Putamen (tissue), 1 donor: Measurements from ENCODE around the gene TANC1.

Source experiments
- DNase-seq: peaks from one replicate; pipeline ENCODE4 v3.0.0-alpha.2; 2016; ENCODE audit warnings: low spot score

Gene TANC1

GRCh38 chr2:159267921-159268320 lies 299.5 kb downstream of the TANC1 start:
- no peak for DNase-seq

- DNase-seq = no peak
Measured at GRCh38 chr2:159270744-159271379, 302.4 kb downstream of the TANC1 start.

- DNase-seq = no peak
Measured at GRCh38 chr2:159272156-159272555, 303.7 kb downstream of the TANC1 start.

- DNase-seq = no peak
Measured at GRCh38 chr2:159275111-159275510, 306.7 kb downstream of the TANC1 start.

- DNase-seq = no peak
Measured at GRCh38 chr2:159279700-159280099, 311.3 kb downstream of the TANC1 start.

- no peak for DNase-seq
Measured at GRCh38 chr2:159281002-159281401, 312.6 kb downstream of the TANC1 start.
